HL-60/S4 treated with phorbol 12-myristate 13-acetate at 8.2 ng/mL for 4 days and 3 days (cell line): ENCODE measurements around the gene TLR9.

Experiments
- in situ Hi-C: fragments of 300-500 bp; cut with MboI; formaldehyde crosslinking; loops from 2 replicates; pipeline ENCODE4 v1.15.0; 2022; ENCODE audit warnings: low sequenced_read_pairs

The TLR9 gene

GRCh38 chr3:52218937-52219650 is 6.4 kb downstream of the TLR9 start:
- in situ Hi-C loops = no loop called here

- in situ Hi-C loops = no loop called here
Measured at GRCh38 chr3:52218454-52218853, 7.0 kb downstream of the TLR9 start.

GRCh38 chr3:52218026-52218425 is 7.4 kb downstream of the TLR9 start:
- in situ Hi-C loops = no loop called here

- in situ Hi-C loops = no loop called here
Measured at GRCh38 chr3:52217409-52217805, 8.0 kb downstream of the TLR9 start.

- in situ Hi-C loops = no loop called here
Measured at GRCh38 chr3:52216585-52217408, 8.6 kb downstream of the TLR9 start.

- in situ Hi-C loops = no loop called here
Measured at GRCh38 chr3:52215351-52215750, 10.1 kb downstream of the TLR9 start.

GRCh38 chr3:52213901-52214300 is 11.5 kb downstream of the TLR9 start:
- in situ Hi-C loops = no loop called here

GRCh38 chr3:52213005-52213404 is 12.4 kb downstream of the TLR9 start:
- in situ Hi-C loops = no loop called here

- in situ Hi-C loops = no loop called here
Measured at GRCh38 chr3:52211268-52211891, 14.1 kb downstream of the TLR9 start.

GRCh38 chr3:52210550-52211046 is 14.8 kb downstream of the TLR9 start:
- in situ Hi-C loops = no loop called here

- in situ Hi-C loops = no loop called here
Measured at GRCh38 chr3:52210037-52210436, 15.4 kb downstream of the TLR9 start.

GRCh38 chr3:52208556-52208955 is 16.9 kb downstream of the TLR9 start:
- in situ Hi-C loops = no loop called here

GRCh38 chr3:52205727-52206372 is 19.6 kb downstream of the TLR9 start:
- in situ Hi-C loops = no loop called here

- in situ Hi-C loops = no loop called here
Measured at GRCh38 chr3:52204337-52205073, 20.9 kb downstream of the TLR9 start.

GRCh38 chr3:52203701-52204100 is 21.7 kb downstream of the TLR9 start:
- in situ Hi-C loops = no loop called here

GRCh38 chr3:52202384-52203077 is 22.9 kb downstream of the TLR9 start:
- in situ Hi-C loops = no loop called here

- in situ Hi-C loops = no loop called here
Measured at GRCh38 chr3:52200981-52201679, 24.3 kb downstream of the TLR9 start.

GRCh38 chr3:52198643-52199608 is 26.5 kb downstream of the TLR9 start:
- in situ Hi-C loops = no loop called here
